DOHH2 (cell line): Measurements from ENCODE around the gene FGGY.

Source experiments
- EZH2phosphoT487 ChIP-seq: fragments of 200-600 bp; sonication (generic); IDR thresholded peaks from 2 replicates; pipeline ENCODE4 v1.6.1; 2017; ENCODE audit warnings: borderline replicate concordance, mild to moderate bottlenecking, antibody characterized with exemption, low read length, moderate library complexity, mixed read lengths
- TF ChIP-seq, protein P1 (sequence below): fragments of 200-600 bp; sonication (generic); IDR thresholded peaks from one replicate; pipeline ENCODE4 v1.5.1; 2014; ENCODE audit warnings: antibody characterized with exemption, mild to moderate bottlenecking, low read depth, low read length; ENCODE audit not compliant: poor library complexity, severe bottlenecking

DNA sequence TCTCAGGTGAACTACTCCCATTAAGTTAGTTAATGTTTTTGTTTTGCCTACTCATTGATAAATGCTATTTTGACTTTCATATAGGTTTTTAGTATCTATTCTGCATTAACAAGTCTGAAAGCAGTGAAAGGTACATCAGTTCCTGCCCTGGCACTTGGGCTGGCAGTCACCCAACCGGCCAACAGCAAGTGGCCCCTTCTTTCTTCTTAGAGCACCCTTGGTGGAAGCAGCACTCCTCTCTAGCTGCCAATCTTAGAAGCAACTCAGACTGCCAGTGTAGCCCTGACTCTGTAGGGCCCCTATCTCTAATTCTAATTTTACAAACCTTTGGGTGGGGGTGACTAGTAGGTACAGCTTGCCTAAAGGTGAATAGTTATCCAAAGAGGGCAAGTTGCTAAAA is 155.7 kb downstream of the FGGY start:
- TF ChIP-seq, protein P1, sequence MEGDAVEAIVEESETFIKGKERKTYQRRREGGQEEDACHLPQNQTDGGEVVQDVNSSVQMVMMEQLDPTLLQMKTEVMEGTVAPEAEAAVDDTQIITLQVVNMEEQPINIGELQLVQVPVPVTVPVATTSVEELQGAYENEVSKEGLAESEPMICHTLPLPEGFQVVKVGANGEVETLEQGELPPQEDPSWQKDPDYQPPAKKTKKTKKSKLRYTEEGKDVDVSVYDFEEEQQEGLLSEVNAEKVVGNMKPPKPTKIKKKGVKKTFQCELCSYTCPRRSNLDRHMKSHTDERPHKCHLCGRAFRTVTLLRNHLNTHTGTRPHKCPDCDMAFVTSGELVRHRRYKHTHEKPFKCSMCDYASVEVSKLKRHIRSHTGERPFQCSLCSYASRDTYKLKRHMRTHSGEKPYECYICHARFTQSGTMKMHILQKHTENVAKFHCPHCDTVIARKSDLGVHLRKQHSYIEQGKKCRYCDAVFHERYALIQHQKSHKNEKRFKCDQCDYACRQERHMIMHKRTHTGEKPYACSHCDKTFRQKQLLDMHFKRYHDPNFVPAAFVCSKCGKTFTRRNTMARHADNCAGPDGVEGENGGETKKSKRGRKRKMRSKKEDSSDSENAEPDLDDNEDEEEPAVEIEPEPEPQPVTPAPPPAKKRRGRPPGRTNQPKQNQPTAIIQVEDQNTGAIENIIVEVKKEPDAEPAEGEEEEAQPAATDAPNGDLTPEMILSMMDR: no peak
- TF ChIP-seq EZH2phosphoT487: no peak
